Stimulated activated CD4-positive, alpha-beta T cell treated with anti-CD3 and anti-CD28 coated beads, Interleukin-2, amount 100 ng/mL, for 48 hours (primary cell): ENCODE data around the gene DGKI.

Experiments
- DNase-seq, 2 donors: peaks; one replicate each; pipeline ENCODE4 v3.0.0-alpha.2; 2020

DGKI gene

GRCh38 chr7:137684776-137685175 lies 162.0 kb downstream of the DGKI start:
- no peak for DNase-seq

- DNase-seq, result no peak
These were observed 162.5 kb downstream of the DGKI start for GRCh38 chr7:137684316-137684715.

DNA sequence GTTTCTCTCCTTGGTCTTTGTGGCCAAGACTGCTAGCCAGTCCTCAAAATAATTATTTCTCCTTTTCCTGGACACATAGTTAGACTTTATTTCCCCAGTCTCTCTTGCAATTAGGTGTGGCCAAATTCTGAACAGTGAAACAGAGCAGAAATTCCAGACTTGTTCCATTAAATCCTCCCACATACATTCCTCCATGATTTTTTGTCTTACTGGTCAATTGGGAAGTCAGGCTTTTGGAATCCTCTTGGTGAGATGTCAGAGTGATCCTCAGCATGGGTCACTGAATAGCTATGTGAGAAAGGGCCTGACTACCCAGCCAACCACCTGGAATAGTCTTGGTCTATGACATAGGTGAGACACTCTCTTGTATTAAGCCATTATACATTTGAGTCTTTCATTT lies 164.2 kb downstream of the DGKI start:
- DNase-seq, result no peak

DNA sequence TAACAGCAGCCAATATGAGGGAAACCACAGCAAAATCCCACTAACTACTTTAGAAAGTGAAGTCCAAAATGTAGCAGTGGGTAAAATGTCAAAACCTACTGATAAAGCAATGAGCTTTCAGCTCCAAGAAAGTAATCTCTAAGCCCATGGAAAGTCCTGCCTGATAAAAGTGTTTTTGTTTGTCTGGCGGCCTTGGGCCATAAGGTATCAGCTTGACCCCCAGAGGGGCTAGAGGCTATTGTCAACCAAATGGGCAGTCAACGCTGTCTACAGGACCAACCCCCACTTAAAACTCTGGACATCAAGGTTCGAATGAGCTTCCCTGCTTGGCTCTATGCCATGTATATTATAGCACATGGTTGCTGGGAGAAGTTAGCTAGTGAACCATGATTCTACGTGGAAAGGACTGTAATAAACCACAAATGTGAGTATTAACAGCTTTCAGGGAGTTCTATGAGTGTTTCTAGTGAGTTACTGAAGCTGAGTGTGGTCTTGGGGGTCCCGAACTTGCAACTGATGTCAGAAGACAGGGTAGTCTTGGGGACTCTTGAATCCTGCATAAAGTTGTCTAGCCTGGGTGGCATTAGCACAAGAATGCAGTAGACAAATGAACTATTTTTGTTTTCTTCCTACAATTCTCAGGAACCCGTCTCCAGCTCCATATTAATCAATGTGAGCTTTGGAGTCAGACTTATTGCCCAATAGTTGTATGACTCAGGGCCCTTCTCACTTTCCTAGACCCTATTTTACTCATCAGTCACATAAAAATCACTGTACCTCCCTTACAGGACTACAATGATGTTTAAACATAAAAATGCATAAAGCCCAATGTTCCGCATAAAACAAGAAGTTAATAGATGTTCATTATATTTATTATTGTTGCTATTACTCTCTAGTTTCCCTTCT lies 164.9 kb downstream of the DGKI start:
- DNase-seq, result no peak

- no peak for DNase-seq
These were observed 172.0 kb downstream of the DGKI start for GRCh38 chr7:137674551-137675409.

- no peak for DNase-seq
These were observed 172.7 kb downstream of the DGKI start for GRCh38 chr7:137674048-137674447.

DNA sequence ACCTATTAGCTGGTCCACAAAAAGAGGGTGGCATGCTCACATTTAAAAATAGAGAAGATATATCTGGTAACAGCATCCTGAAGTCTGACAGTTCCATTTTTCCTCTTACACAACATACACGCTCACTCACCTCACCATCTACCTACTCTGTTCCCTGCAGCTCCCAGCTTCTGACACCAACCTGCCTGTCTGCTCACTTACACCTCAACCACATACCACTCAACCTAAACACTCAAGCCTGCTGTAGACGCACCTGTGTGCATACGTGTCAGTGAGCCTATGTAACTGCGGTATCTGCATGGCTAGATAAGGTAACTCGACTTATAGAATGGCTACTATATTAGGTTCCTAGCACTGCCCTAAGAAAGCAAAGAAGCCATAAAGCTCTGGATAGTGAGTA lies 174.9 kb downstream of the DGKI start:
- no peak for DNase-seq

GRCh38 chr7:137670222-137671064 lies 176.3 kb downstream of the DGKI start:
- no peak for DNase-seq

DNA sequence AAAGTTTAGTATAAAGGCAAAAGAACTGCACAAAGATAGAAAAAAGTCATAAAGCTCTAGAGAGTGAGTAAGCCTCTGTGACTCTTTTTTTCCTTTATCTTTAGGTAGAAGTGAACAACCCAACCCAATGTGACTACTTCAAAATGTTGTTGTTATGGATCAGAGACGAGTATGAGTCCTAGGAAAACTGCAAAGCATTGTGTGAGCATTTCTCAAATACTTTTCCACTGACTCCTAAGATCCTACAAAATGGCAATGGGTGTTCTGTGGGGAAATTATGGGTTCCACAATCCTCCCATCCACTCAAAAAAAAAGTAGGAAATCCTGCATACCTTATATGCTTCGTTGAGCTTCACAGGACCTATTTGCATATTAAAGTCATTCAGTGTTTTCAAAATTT lies 177.1 kb downstream of the DGKI start:
- DNase-seq, result no peak

DNA sequence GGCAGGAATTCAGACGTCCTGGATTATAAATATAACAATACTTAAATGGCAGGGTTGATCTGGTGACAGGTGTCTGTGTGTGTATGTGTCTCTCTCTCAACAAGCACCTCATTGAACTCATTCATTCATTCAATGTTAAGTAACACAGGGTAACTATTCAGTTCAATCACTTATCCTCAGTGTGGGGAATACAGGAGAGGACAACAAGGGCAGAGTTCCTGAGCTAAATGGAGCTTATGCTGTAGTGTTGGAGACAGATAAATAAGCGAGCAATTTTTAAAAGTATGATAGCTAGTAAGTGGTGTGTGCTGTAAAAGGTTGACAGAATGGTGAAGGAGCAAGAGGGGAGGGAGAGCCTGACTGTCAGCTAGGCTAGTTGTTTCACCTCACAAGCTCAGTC lies 178.4 kb downstream of the DGKI start:
- DNase-seq, result no peak

DNA sequence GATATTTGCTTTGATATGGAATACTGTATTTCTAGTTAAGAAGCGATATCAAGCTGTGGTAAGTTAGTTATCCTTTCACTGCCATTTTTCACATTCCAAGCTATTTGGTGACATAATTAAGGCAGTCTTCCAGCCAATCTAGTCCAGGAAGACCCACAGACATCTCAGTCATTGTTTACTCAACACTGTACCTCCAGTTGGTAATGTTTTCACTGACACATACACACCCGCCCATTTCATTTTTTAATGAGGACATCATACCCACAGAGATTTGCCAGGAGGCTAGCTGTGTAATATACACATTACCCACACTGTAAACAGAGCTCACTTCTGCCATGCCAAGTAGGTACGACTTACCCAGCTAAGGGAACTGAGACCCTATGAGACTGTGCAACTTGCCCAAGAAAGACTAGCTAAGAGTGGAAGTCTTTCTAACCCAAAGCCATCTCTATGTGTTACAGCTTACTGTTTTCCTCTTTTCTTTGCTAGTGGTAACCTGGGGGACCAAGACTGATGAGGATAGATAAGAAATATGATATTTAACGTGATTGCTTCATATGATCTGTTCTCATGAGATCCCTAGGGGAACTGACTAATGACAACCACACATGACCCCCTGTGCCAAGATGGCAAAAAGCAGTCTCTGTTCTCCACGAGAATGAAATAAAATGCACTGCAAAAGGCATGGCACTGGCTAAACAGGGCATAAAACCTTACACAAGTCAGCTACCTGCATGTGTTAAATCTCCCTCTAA lies 179.0 kb downstream of the DGKI start:
- no peak for DNase-seq

GRCh38 chr7:137664846-137665245 lies 181.9 kb downstream of the DGKI start:
- DNase-seq, result no peak

GRCh38 chr7:137661634-137662033 lies 185.1 kb downstream of the DGKI start:
- DNase-seq, result no peak

DNA sequence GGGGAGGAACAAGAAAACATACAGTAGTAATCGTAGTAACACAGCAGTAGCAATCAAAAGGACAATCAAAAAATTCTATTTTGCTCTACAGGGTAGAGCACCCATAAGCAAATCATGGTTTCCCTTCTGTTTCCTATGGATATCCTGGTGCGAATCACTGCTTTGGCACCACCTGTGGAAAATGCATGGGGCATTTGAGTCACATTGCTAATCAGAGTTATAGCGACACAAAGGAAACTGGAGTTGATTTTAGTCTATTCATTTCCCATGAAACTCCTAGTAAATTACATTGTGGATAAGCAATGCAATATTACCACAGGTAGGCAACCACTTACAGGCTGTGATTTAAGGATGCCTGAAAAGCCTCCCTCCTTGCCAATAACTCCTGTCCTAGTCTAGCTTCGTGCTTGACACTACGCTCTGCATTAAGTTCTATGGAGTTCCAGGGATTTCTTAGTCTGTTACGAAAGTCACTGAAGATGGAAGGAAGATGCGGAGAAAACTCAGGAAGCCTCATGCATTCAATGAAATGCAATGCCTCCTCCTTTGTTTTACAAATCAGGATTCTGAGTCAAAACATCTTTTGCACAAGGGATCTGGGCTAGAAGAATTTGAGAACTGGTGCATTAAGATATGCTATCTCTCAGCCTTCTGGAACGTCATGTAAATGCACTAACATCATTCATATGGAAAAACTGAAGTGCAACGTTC lies 188.4 kb downstream of the DGKI start:
- no peak for DNase-seq

DNA sequence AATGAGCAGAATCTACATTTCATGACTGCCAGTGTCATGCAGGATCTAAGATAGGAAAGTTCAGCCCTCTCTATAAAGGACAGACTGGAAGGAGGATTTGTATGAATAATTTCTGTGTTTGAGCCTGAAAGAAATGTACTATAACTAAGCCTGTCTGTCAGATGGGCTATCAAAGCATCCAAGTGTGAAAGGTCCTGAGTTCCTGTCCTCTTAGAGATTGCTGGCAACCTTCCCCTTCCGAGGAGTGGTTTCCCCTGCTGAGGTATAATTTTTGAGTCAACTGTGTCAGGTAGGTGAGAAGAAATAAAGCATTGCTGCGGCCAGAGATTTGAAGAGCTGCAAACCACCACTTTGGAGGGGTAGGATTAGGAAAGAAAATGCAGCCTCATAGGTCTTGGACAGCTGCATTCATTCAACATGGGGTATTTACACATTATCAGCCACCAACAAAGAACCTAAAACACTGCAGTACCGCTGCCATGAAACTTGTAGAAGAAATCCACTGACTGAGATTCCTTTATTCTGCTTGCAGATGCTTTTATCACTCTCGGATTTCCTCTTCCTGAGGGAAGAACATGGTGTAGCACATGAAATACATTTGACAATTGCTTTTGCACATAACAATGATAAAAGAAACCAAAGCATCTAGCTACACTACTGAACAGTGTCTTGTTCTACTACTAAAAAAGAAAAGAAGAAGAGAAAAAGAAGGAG lies 189.1 kb downstream of the DGKI start:
- DNase-seq, result no peak

DNA sequence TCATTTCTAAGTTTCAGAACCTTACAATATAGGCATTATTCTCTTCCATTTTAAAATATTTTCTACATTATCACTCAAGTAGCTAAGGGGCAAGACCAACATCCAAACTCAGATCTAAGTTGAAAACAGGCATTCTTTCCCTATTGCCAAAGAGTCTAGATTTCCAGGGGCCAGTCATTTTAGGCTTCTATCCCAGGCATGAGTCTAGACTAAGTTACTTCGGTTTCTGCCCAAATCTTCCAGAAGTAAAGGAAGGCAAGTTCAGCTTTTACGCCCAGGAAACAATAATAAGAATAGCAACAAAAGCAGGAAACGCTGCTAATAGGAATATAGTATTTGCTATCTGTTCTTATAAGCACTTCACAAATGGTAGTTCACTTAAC lies 189.9 kb downstream of the DGKI start:
- no peak for DNase-seq

DNA sequence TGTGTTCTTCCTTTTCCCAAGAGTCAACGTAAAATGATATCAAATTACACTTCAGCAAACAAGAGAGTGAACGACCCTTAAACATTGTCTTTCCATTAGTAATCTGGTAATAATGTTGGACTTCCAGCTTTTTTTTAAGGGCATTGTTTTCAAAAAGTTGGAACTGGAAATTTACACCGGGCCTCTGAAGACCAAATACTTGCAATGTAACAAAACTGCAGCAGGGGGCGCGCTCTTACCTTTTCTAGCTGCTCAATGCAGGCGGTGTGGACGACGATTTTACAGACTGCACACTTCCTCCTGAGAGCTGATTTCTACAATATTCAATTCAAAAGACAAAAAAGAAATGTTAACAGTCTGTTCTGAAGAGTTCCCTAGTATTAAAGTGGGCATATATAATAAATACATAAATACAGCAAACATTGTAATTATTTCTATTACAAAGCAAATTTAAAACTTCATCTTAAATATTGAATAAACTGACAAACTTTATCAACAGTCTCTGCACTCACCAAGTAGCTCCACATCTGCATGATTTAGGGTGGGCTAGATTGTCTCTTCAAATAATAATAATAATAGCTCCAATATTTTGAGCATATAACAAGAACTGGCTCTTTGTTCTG lies 190.4 kb downstream of the DGKI start:
- DNase-seq, result peak; percentile 70 to 74

GRCh38 chr7:137655804-137656203 lies 191.0 kb downstream of the DGKI start:
- DNase-seq, result no peak

- no peak for DNase-seq
These were observed 194.1 kb downstream of the DGKI start for GRCh38 chr7:137652721-137653120.

GRCh38 chr7:137647905-137648565 lies 198.7 kb downstream of the DGKI start:
- no peak for DNase-seq
